Natural killer cell treated with Interleukin-12 subunit alpha and Interleukin-12 subunit beta and Interleukin-15 and Interleukin-18, amount 100 ng/mL, for 72 hours (primary cell): ENCODE data around the gene SFSWAP. TPM values are rescaled to one million over a fixed set of nuclear protein-coding genes. Genes with fewer than 3 reads are reported as not detected.

ENCODE experiments used
- total RNA-seq, 2 donors: library from RNA; stranded (reverse); gene quantifications; one replicate each; pipeline ENCODE4 v1.2.3, GENCODE V29; 2022

Gene SFSWAP
- total RNA-seq, 2 donors from 2014 or later, result 64.9 to 91.6 TPM

Other genes with a start within 250 kb of the SFSWAP start
- gene MMP17, start 117.3 kb downstream of the SFSWAP start, total RNA-seq, result not detected
- gene ULK1, start 183.5 kb downstream of the SFSWAP start, total RNA-seq, result 10 to 100 TPM; 21.8 to 24.3 TPM
- 100 to 1,000 TPM in 1 of 2 donors, 10 to 100 TPM in 1; 53.7 to 147 TPM for gene PUS1, start 218.2 kb downstream of the SFSWAP start, total RNA-seq
- gene EP400, start 238.9 kb downstream of the SFSWAP start, total RNA-seq, result 100 to 1,000 TPM in 1 of 2 donors, 10 to 100 TPM in 1; 53.5 to 106 TPM